Fibroblast of gingiva (primary cell): ENCODE measurements around the gene KLHDC8A.
"Not testable (repeated sequence)": the region's sequence is repeated elsewhere in the genome, so short reads cannot be mapped to it uniquely, and the experiment has no call there.

ENCODE experiments used
- DNase-seq: peaks from one replicate; pipeline ENCODE4 v3.0.0-alpha.2; 2011; ENCODE audit warnings: low read depth

Gene KLHDC8A, protein sequence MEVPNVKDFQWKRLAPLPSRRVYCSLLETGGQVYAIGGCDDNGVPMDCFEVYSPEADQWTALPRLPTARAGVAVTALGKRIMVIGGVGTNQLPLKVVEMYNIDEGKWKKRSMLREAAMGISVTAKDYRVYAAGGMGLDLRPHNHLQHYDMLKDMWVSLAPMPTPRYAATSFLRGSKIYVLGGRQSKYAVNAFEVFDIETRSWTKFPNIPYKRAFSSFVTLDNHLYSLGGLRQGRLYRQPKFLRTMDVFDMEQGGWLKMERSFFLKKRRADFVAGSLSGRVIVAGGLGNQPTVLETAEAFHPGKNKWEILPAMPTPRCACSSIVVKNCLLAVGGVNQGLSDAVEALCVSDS

GRCh38 chr1:205356440-205357139 lies at the start of gene KLHDC8A:
Gene KLHDC8A (minus strand): TSS chr1:205356922. CDS start chr1:205343604, 13,318 bp downstream.
- no peak for DNase-seq

DNA sequence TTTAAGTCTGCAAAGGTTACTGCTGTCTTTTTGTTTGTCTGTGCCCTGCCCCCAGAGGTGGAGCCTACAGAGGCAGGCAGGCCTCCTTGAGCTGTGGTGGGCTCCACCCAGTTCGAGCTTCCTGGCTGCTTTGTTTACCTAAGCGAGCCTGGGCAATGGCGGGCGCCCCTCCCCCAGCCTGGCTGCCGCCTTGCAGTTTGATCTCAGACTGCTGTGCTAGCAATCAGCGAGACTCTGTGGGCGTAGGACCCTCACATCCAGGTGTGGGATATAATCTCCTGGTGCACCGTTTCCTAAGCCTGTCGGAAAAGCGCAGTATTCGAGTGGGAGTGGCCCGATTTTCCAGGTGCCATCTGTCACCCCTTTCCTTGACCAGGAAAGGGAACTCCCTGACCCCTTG lies 49.5 kb upstream of the KLHDC8A start:
- not testable (repeated sequence) for DNase-seq

DNA sequence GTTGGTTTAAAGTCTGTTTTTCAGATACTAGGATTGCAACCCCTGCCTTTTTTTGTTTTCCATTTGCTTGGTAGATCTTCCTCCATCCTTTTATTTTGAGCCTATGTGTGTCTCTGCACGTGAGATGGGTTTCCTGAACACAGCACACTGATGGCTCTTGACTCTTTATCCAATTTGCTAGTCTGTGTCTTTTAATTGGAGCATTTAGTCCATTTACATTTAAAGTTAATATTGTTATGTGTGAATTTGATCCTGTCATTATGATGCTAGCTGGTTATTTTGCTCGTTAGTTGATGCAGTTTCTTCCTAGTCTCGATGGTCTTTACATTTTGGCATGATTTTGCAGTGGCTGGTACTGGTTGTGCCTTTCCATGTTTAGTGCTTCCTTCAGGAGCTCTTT lies 47.8 kb upstream of the KLHDC8A start:
- DNase-seq = not testable (repeated sequence)

DNA sequence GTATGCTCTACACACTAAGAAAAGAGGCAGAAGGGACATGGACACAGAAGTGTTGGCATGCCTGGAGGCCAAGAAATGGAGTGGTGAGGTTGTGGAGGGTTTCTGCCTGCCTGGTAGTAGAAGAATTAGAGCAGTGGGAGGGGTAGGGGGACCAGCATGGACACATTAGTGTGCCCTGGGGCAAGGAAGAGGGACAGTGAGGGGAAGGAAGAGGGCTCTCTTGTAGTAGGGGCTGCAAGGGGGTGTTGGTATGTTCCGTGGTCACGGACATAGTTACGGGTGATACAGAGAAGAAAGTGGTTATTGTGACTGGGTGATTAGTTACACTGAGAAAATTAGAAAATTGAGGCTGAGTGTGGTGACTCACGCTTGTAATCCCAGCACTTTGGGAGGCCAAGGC lies 41.9 kb upstream of the KLHDC8A start:
- no peak for DNase-seq

- no peak for DNase-seq
Measured at GRCh38 chr1:205396967-205397616, 40.4 kb upstream of the KLHDC8A start.

GRCh38 chr1:205395616-205396015 lies 38.9 kb upstream of the KLHDC8A start:
- no peak for DNase-seq

DNA sequence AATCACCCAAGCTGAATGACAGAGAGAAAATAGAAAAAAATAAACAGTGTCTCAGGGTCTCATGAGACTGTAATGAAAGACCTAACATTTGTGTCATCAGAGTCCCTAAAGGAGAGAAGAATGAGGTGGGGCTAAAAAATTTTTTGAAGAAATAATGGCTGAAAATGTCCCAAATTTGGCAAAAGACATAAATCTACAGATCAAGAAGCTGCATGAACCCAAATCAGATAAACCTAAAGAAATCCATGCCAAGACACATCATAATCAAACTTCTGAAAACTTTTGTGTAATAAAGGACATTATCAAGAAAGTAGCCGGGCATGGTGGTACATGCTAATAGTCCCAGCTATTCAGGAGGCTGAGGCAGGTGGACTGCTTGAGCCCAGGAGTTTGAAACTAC lies 35.9 kb upstream of the KLHDC8A start:
- no peak for DNase-seq

DNA sequence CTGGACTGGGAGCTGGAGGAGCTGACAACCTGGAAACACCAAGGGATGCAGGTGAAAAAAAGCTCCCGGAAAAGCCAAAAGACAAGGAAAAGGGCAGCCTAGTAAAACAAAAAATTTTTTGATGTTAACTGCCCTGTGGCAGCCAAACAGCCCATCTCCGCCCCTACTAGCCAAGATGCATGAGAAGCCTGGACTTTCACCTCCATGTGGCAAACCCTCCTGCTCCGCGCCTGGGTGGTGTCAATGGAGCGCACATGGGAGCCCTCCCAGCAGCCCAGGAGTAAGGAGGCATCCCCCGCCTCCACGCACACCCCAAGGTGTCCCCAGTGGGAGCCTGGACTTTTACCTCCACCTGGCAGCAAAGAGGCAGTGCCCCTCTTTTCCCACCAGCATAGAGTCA lies 34.7 kb upstream of the KLHDC8A start:
- DNase-seq = no peak

GRCh38 chr1:205387845-205388244 lies 31.1 kb upstream of the KLHDC8A start:
- DNase-seq = no peak

DNA sequence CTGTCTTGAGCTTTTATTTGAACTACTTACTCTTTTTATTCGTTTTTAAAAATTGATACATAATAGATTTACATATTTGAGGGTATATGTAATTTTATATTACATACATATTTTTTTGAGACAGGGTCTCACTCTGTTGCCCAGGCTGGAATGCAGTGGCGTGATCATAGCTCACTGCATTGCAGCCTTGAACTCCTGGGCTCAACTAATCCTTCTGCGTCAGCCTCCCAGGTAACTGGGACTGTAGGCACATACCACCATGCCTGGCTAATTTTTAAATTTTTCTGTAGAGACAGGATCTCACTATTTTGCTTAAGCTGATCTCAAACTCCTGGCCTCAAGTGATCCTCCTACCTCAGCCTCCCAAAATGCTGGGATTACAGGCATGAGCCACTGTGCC lies 26.3 kb upstream of the KLHDC8A start:
- not testable (repeated sequence) for DNase-seq

DNA sequence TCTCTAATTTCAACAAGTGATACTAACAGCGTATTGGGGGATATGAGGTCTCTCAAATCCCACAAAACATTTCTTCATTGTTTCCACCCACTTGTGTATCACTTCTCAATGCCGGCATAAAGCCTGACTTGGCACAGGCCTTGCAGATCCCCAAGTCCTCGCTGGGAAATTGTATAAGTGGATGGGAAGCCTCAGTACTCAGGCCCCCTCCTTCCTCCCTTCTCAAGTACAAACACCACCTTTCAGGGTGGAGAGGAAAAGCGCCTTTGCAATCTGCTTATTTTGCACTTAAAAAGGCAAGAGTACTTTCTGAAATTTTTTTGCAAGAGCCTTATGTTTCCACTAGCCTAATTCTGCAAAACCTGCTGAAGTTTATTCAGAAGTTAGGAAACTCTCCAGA lies 25.8 kb upstream of the KLHDC8A start:
- no peak for DNase-seq

DNA sequence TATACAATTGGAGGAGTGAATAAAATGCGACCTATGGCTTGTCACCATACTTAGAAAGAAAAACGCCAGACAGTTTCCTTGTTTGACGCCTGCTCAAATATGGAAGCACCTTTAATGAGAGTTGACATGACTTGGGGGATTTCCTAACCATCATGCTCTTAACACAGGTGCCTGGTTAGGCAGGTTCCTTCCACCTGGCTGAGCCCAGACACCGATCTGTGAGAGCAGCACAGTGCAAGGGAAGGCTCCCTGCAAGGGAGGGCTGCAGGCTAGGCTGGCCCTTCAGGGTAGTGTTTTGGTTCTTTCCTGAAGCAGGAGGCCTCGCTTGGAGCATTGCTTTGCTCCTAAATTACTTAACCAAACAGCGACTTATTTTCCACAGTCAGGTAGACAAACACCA lies 24.6 kb upstream of the KLHDC8A start:
- no peak for DNase-seq

- DNase-seq = no peak
Measured at GRCh38 chr1:205380882-205381281, 24.2 kb upstream of the KLHDC8A start.

DNA sequence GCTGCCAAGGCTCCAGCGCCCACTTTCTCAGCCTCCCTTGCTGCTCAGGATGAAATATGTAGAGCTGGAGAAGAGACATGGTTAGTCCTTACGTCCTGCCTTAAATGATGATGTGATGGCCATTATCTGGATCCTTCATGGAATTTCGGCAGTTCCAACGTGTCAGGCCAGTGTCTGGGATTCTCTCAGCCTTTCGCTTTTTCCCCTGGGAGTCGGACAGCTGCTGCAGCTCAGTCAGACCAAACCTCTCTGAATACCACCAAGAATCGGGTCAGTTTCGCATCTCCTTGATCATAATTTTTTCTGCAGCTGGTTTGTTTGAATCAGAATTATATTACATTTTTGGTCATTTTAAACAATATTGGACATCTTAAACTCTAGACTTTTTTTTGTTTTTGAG lies 22.3 kb upstream of the KLHDC8A start:
- DNase-seq = no peak

DNA sequence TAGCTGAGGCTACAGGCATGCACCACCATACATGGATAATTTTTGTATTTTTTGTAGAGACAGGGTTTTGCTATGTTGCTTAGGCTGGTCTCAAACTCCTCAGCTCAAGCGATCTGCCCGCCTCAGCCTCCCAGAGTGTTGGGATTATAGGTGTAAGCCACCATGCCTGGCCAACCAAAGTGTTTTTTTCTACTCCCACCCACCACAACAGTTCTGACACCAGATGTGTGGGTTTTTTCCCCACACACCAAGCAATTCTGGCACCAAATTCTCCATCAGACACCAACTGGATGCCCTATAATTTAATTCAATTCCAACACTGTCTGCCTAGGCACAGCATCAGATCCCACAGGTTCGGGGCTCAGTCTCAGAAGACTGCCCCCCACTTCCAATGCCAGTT lies 20.6 kb upstream of the KLHDC8A start:
- DNase-seq = no peak

DNA sequence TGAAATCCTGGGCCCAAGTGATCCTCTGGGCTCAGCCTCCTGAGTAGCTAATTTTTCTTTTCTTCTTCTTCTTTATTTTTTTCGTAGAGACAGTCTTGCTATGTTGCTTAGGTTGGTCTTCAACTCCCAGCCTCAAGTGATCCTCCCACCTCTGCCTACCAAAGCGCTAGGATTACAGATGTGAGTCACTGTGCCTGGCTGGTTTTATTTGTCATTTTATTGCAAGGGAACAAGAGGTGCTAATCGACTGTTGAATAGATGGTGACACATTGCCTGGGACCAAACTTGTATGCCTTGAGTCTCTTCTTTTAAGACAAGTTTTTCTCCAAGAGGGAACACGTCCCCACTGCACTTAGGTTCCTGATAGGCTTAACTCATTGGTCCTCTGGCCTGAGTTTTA lies 20.0 kb upstream of the KLHDC8A start:
- no peak for DNase-seq

DNA sequence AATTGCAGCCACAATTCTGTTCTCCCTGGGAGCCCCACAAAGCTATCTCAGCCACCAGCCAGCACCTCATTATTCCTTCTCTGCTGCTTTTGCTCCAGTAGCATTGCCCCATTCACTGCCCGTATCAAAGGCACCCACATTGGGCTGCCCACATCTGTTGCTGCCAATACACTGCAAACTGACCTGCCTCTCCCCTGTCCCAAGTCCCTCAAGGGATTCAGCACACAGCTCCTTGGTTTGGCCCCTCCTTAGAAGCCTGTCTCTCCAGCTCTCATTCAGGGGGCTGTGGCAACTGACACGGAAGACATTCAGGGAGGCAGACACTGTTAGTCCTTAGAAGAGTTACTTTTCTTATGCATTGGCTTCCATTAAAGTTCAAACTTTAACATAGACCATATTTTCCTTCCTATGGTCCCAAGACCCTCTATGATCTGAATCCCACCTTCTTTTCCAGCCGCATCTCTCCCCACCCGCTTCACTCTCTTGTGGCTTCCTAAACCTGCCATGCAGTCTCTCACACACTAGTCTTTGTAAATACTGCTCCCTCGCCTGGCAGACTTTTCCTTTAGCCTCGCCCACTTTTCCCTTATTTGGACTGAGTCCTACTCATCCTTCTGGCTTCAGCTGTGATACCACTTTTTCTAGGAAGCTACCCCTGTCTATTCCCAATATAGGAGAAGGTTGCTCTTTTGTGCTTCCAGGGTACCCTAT lies 19.3 kb upstream of the KLHDC8A start:
- no peak for DNase-seq

DNA sequence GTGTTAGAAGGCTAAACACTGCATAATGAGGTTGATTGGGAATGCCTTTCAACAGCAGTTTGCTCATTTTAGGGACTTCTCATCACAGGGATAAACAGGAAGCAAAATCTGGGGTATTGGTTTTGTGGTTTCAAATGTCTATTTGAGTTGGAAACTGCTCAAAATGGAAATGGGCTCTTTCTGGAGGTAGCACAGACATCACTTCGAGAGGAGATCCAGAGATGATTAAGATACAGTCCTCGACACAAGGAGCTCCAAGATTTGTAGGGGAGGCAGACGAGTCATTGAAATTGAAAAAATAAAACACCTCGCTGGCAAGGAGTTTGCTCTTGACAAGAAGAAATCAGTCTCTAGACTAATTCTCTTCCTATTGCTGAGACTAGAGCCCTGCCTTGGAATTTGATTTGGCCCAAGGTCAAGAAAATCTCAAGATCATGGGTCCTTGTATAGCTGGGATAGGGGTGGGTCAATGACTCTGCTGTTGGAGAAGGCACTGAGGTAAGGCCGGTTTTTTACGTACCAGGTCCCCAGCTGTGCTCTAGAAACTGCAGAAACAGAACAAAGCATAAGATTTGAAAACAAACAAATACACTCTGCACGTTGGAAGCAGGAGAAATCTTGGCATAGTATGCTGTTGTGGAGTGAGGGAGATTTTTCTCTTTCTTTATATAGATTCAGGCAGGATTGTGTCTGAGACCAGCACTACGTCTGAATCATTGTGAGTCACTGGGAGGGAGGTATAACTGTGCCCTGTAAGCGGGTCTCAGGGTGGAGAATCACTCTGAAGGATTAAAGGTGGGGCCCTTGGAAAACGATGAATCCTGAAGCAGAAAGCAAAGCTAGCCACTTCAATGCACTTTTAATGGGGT lies 17.7 kb upstream of the KLHDC8A start:
- no peak for DNase-seq

- no peak for DNase-seq
Measured at GRCh38 chr1:205373798-205374175, 17.1 kb upstream of the KLHDC8A start.

DNA sequence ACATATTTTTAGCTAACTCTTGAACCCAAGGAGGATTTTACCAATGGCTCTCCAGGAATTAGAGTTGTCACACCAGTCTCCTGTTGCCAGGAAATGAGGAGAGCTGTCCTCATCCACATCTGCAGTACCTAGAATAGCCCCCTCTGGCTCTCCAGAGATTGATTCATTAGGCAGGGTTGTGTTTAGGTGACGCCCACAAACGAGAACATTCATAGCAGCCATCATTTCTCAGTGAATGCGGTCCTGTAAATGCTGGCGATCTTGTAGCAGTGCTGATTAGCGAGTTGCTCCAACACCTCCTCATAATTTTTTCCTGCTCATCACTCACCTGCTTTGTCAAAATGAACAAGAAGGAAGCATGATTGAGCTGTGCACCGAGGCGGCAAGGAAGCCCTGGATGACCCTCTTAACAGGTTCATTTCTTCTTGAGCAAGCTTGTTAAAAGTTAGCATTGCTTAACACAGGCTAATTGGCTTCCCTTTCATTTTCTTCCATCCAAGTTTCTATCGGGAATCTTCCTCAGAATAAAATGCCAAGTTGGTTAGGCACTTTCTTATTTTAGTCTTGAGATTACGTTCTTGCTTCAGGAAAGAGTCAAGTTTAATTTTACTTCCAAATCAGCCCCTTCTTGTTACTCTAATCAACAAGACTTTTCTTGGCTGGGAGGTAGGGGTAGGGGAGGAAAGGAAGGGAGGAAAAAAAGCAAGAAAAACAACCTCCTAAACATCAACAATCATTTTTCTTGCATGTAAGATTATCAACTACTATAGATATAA lies 16.5 kb upstream of the KLHDC8A start:
- DNase-seq = no peak
